ENCODE data around the gene PERCC1.

GRCh38 chr16:1471569-1472194, 40.8 kb downstream of the PERCC1 start:
- TF ChIP-seq CTCF (conservative IDR thresholded peaks at IDR 0.05; ENCODE audit: low read depth, low read length) (no peak), EZH2 (IDR thresholded peaks at IDR 0.05; ENCODE audit: borderline replicate concordance, low read depth, low read length, poor library complexity, severe bottlenecking) (no peak)

All from A673 (cell line).